Gastroesophageal sphincter (tissue), 3 donors: ENCODE data around the gene IL36G.

Experiments used
- EP300 ChIP-seq: sonication (generic); formaldehyde crosslinking; IDR thresholded peaks from one replicate; pipeline ENCODE4 v1.6.1; 2017; ENCODE audit warnings: antibody characterized with exemption, mild to moderate bottlenecking
- POLR2A ChIP-seq, 2 donors: fragments of 450-650 bp; IDR thresholded peaks; one replicate each; pipeline ENCODE4 v1.6.1; 2017; ENCODE audit warnings: antibody characterized with exemption in 2 of 2, mild to moderate bottlenecking in 2 of 2, moderate library complexity in 1 of 2
- TF ChIP-seq, protein P1 (sequence below), 4 experiments: fragments of 200-600 bp in 2 of 4; fragments of 450-650 bp in 2 of 4; sonication (generic) in 1 of 4; IDR thresholded peaks; one replicate each; pipeline ENCODE4 v1.5.1; 2017 to 2019; ENCODE audit warnings: antibody characterized with exemption in 4 of 4, mild to moderate bottlenecking in 2 of 4, moderate library complexity in 2 of 4

DNA sequence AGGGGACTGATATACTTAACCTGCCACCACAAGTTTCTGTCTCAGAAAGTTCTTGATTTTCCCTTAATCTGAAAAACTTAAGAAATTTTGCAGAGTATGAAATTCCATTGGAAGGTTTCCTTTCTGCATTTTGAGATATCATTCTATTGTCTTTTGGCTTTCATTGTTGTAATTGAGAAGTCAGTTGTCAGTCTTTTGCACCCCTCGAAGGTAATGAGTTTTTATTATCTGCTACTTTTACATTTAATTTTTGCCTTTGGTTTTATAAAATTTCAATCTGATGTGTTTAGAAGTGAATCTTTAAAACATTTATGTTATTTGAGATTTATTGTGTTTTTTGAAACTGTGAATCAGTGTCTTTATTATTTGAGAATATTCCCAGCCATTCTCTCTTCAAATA, 22.6 kb downstream of the IL36G start:
- TF ChIP-seq POLR2A (IDR thresholded peaks at IDR 0.05), result no peak
- TF ChIP-seq, protein P1, sequence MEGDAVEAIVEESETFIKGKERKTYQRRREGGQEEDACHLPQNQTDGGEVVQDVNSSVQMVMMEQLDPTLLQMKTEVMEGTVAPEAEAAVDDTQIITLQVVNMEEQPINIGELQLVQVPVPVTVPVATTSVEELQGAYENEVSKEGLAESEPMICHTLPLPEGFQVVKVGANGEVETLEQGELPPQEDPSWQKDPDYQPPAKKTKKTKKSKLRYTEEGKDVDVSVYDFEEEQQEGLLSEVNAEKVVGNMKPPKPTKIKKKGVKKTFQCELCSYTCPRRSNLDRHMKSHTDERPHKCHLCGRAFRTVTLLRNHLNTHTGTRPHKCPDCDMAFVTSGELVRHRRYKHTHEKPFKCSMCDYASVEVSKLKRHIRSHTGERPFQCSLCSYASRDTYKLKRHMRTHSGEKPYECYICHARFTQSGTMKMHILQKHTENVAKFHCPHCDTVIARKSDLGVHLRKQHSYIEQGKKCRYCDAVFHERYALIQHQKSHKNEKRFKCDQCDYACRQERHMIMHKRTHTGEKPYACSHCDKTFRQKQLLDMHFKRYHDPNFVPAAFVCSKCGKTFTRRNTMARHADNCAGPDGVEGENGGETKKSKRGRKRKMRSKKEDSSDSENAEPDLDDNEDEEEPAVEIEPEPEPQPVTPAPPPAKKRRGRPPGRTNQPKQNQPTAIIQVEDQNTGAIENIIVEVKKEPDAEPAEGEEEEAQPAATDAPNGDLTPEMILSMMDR (IDR thresholded peaks at IDR 0.05), result no peak
- no peak for TF ChIP-seq EP300
